PFSK-1 (cell line): Measurements from ENCODE around the gene MORN5.

Source experiments
- FOXP2 ChIP-seq: optimal IDR thresholded peaks from 2 replicates; pipeline ENCODE3; 2011; ENCODE audit warnings: borderline replicate concordance, control low read depth, inconsistent platforms; ENCODE audit not compliant: insufficient read depth; ENCODE audit errors: extremely low read length, extremely low read depth
- POLR2AphosphoS5 ChIP-seq: IDR thresholded peaks from 2 replicates; pipeline ENCODE4 v1.6.1; 2012; ENCODE audit warnings: low read depth, mild to moderate bottlenecking, control low read depth, low read length, moderate library complexity
- TAF1 ChIP-seq: IDR thresholded peaks from 2 replicates; pipeline ENCODE4 v1.6.1; 2012; ENCODE audit warnings: low read length, control low read depth, borderline replicate concordance; ENCODE audit not compliant: insufficient read depth
- TF ChIP-seq, protein P1 (sequence below), 2 experiments: IDR thresholded peaks; 2 replicates each; pipeline versions ENCODE4 v1.6.1 to v1.8.0; 2011 to 2012; ENCODE audit warnings: low read depth in 2 of 2, low read length in 2 of 2, control low read depth in 1 of 2, inconsistent platforms in 1 of 2, mild to moderate bottlenecking in 1 of 2, moderate library complexity in 1 of 2; ENCODE audit not compliant: insufficient read depth in 1 of 2

DNA sequence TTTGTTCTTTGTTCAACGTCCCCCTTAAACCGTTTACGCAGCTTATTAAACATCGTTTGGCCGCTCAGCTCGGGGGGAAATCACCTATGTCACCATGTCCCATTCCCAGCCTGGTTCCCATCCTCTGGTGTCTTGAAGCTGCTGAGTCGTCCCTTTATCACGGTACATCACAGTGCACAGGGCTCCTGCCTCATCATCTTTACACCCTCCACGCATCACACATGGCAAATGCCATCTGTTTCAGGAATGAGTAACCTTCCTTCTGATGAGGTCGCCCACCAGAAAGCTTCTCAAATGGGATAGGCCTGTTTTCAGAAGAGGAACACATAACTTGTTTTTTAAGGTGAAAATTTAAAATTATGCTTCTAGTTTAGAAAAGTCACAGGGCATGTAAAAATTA lies 77.0 kb downstream of the MORN5 start:
- TF ChIP-seq POLR2AphosphoS5 = no peak
- TF ChIP-seq TAF1 = no peak
- TF ChIP-seq, protein P1, sequence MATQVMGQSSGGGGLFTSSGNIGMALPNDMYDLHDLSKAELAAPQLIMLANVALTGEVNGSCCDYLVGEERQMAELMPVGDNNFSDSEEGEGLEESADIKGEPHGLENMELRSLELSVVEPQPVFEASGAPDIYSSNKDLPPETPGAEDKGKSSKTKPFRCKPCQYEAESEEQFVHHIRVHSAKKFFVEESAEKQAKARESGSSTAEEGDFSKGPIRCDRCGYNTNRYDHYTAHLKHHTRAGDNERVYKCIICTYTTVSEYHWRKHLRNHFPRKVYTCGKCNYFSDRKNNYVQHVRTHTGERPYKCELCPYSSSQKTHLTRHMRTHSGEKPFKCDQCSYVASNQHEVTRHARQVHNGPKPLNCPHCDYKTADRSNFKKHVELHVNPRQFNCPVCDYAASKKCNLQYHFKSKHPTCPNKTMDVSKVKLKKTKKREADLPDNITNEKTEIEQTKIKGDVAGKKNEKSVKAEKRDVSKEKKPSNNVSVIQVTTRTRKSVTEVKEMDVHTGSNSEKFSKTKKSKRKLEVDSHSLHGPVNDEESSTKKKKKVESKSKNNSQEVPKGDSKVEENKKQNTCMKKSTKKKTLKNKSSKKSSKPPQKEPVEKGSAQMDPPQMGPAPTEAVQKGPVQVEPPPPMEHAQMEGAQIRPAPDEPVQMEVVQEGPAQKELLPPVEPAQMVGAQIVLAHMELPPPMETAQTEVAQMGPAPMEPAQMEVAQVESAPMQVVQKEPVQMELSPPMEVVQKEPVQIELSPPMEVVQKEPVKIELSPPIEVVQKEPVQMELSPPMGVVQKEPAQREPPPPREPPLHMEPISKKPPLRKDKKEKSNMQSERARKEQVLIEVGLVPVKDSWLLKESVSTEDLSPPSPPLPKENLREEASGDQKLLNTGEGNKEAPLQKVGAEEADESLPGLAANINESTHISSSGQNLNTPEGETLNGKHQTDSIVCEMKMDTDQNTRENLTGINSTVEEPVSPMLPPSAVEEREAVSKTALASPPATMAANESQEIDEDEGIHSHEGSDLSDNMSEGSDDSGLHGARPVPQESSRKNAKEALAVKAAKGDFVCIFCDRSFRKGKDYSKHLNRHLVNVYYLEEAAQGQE (IDR thresholded peaks at IDR 0.05; ENCODE audit: insufficient read depth in 1 of 2, low read depth in 2 of 2, low read length in 2 of 2) = no peak
- no peak for TF ChIP-seq FOXP2
